GM06990 (cell line): Measurements from ENCODE around the gene SYT17.

Source experiments
- DNase-seq: peaks from one replicate; pipeline ENCODE4 v3.0.0-alpha.2; 2011; ENCODE audit not compliant: insufficient read length; ENCODE audit errors: extremely low read depth
- H3K27me3 ChIP-seq: replicated peaks from 2 replicates; pipeline ENCODE4 v1.6.0; 2011; ENCODE audit warnings: low read length; ENCODE audit not compliant: control insufficient read depth, insufficient read depth
- H3K36me3 ChIP-seq: 2 replicates; pipeline ENCODE4 v1.5.1; 2011; ENCODE audit warnings: low read length; ENCODE audit not compliant: control insufficient read depth, insufficient read depth
- H3K4me3 ChIP-seq: replicated peaks from 2 replicates; pipeline ENCODE4 v1.5.1; 2011; ENCODE audit warnings: low read depth, mild to moderate bottlenecking, control low read depth, low read length
- CTCF ChIP-seq: IDR thresholded peaks from 2 replicates; pipeline ENCODE4 v1.5.1; 2011; ENCODE audit warnings: low read length, control low read depth, mild to moderate bottlenecking, inconsistent platforms; ENCODE audit not compliant: insufficient read depth, poor library complexity, severe bottlenecking

The SYT17 gene

DNA sequence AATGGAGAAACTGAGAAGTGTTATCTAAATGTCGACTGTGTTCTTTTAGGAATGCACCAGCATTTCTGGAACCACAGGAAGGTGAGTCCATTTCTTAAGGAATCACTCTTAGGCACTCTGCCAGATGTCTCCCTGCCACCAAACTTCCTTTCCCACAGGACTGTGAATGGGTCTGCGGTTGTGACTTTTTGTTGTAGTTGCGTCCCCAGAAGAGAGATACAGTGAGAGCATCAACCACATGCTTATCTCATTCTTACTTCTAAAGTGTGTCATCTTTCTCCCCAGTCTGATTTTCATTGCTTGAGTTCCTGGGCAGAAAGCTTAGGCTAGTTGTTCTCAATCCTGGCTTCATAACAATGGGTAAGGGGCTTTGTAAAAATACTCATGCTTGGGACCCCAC, 40.8 kb upstream of the SYT17 start:
- no peak for TF ChIP-seq CTCF
- Histone ChIP-seq H3K27me3 (no peaks in the 10 kb centered on the region), H3K36me3 (no peaks in the 10 kb centered on the region), H3K4me3 (no peak overlapping the region)
- DNase-seq, result peak; percentile 57

DNA sequence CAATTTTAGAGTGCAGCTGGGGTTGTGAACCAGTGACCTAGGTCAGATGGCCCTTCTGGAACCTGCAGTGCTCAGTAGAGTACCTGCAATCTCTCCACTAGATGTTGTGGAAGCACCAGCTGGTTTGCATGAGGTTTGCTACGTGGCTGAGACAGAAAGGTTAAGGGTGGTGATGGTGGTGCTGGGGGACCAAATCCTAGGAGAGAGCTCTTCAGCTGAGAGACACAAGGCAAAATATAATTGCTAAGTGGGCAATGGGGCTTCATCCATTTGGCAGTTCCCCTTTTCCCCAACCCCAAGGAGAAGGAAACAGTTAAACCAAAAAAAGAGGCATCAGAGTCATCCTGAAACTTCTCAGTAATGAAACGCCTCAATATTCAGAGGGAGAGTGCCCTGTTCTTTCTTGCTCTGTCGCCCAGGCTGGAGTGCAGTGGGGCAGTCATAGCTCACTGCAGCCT, 40.3 kb upstream of the SYT17 start:
- peak; percentile 56 for DNase-seq
- TF ChIP-seq CTCF, result no peak
- Histone ChIP-seq H3K4me3 (no peak overlapping the region), H3K36me3 (no peaks in the 10 kb centered on the region), H3K27me3 (no peaks in the 10 kb centered on the region)

GRCh38 chr16:19128454-19129200, 39.4 kb upstream of the SYT17 start:
- Histone ChIP-seq H3K36me3 (no peaks in the 10 kb centered on the region), H3K4me3 (no peak overlapping the region), H3K27me3 (no peaks in the 10 kb centered on the region)
- DNase-seq, result no peak
- TF ChIP-seq CTCF, result no peak

GRCh38 chr16:19130385-19130784, 37.7 kb upstream of the SYT17 start:
- H3K27me3 ChIP-seq, result no peaks in the 10 kb centered on the region
- no peak for DNase-seq
- no peaks in the 10 kb centered on the region for H3K36me3 ChIP-seq
- TF ChIP-seq CTCF, result no peak
- H3K4me3 ChIP-seq, result no peak overlapping the region

- Histone ChIP-seq H3K27me3 (no peaks in the 10 kb centered on the region), H3K36me3 (no peaks in the 10 kb centered on the region), H3K4me3 (no peak overlapping the region; the same call in 1 of the 2 replicates)
- DNase-seq, result no peak
- TF ChIP-seq CTCF, result no peak
Measured at GRCh38 chr16:19130852-19131824, 36.9 kb upstream of the SYT17 start.
